Bronchial epithelial cell (primary cell): ENCODE results near the gene GFI1. TPM values are rescaled to one million over a fixed set of nuclear protein-coding genes. Genes with fewer than 3 reads are reported as not detected.

Experiments used
- DNase-seq: peaks from one replicate; pipeline ENCODE4 v3.0.0-alpha.2; 2010; ENCODE audit warnings: low read depth
- FAIRE-seq: peaks from 2 replicates; lab custom pipeline; 2011; peaks lifted over from hg19 to GRCh38; lab: Jason Lieb, UNC
- H3K27me3 ChIP-seq: 2 replicates; pipeline ENCODE4 v1.5.1; 2011; ENCODE audit warnings: low read length; ENCODE audit not compliant: control insufficient read depth, insufficient read depth
- H3K36me3 ChIP-seq: 2 replicates; pipeline ENCODE4 v1.5.1; 2011; ENCODE audit warnings: low read length; ENCODE audit not compliant: control insufficient read depth, insufficient read depth
- H3K4me3 ChIP-seq: 2 replicates; pipeline ENCODE4 v1.5.1; 2011; ENCODE audit warnings: mild to moderate bottlenecking, low read depth, low read length, control low read depth
- total RNA-seq: library from RNA; depleted of rRNA; stranded (reverse); fragments of >200 nt; gene quantifications from 2 replicates; pipeline ENCODE4 v1.2.1, GENCODE V29; 2014
- TF ChIP-seq, protein P1 (sequence below): IDR thresholded peaks from 2 replicates; pipeline ENCODE4 v1.5.1; 2011; ENCODE audit warnings: mild to moderate bottlenecking, moderate library complexity, low read length, control low read depth, inconsistent platforms; ENCODE audit not compliant: insufficient read depth, severe bottlenecking

The GFI1 gene
- total RNA-seq, 1 donor from 2014 or later: under 0.01 TPM

DNA sequence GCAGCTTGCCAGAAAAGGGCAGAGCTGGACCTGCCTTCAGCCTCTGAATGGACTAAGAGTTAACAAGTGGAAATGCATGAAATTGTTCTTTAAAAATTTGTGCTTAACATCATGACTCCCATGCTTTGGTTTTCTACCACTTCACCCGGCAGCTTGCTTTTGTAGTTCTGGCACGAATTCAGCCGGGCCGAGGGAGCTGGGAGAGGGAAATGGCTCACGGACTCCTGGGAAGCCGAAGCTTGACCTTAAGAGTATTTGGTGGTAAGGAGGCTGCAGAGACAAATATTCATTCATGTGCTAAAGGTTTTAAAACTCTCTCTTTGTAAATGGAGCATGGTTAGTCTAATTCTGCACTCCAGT is 17.2 kb upstream of the GFI1 start:
- FAIRE-seq: no peak
- H3K27me3 ChIP-seq: no peaks in the 10 kb centered on the region
- TF ChIP-seq, protein P1, sequence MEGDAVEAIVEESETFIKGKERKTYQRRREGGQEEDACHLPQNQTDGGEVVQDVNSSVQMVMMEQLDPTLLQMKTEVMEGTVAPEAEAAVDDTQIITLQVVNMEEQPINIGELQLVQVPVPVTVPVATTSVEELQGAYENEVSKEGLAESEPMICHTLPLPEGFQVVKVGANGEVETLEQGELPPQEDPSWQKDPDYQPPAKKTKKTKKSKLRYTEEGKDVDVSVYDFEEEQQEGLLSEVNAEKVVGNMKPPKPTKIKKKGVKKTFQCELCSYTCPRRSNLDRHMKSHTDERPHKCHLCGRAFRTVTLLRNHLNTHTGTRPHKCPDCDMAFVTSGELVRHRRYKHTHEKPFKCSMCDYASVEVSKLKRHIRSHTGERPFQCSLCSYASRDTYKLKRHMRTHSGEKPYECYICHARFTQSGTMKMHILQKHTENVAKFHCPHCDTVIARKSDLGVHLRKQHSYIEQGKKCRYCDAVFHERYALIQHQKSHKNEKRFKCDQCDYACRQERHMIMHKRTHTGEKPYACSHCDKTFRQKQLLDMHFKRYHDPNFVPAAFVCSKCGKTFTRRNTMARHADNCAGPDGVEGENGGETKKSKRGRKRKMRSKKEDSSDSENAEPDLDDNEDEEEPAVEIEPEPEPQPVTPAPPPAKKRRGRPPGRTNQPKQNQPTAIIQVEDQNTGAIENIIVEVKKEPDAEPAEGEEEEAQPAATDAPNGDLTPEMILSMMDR: no peak
- no peaks in the 10 kb centered on the region for H3K36me3 ChIP-seq
- DNase-seq: no peak
- no peak overlapping the region for H3K4me3 ChIP-seq

DNA sequence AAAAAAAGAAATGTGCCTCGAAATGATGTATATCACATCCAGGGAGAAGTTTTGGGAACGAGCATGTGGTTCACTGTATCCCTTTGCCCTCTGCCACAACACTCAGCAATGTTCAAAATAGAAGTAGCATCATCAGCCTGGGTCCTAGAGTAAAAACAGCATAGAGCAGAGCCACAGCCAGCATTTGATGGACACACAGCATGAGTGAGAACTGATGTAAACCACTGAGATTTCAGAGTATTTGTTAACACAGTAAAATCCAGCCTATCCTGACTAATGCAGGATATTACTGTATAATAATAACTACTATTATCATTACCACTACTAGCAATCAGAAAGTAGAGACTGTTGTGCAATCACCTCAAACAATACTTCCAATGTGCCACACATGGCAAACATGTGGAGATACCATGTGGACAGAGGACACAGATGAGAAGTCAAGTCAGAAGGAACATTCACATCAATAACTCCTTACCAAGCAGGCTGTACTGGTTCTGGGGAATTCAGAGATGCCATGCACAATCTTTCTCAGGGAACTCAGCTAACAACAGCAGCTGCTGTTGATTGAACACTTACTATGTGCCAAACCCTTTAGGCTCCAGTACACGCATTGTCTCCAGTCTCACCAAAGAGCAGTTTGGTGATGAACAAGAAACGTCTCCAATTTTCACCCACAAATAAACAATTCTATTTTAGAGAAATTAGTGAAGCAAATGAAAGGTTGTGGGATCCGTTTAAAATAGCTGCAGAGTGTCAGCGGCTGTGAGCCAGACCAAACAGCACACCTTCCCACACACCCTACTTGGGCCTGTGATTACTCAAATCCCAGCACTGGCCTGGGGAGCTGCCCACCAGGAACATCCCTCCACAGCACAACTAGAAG is 16.6 kb upstream of the GFI1 start:
- Histone ChIP-seq H3K4me3 (no peak overlapping the region), H3K27me3 (no peaks in the 10 kb centered on the region), H3K36me3 (no peaks in the 10 kb centered on the region)
- FAIRE-seq: no peak
- DNase-seq: no peak
- TF ChIP-seq, protein P1: no peak

DNA sequence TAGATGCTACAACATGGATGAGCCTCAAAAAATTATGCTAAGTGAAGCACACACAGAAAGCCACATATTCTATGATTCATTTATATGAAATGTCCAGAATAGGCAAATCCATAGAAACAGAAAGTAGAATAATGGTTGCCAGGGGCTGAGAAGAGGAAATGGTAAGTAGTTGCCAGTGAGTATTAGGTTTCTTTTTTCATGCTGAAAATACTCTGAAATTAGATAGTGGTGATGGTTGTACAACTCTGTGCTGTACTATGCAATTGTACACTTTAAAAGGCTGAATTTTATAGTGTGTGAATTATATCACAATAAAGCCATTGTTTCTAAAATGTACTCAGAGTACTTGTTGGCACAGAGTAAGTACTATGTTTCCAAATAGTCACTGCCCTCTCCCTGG is 15.5 kb upstream of the GFI1 start:
- FAIRE-seq: no peak
- TF ChIP-seq, protein P1: no peak
- no peaks in the 10 kb centered on the region for H3K36me3 ChIP-seq
- DNase-seq: no peak
- no peak overlapping the region for H3K4me3 ChIP-seq
- no peaks in the 10 kb centered on the region for H3K27me3 ChIP-seq

DNA sequence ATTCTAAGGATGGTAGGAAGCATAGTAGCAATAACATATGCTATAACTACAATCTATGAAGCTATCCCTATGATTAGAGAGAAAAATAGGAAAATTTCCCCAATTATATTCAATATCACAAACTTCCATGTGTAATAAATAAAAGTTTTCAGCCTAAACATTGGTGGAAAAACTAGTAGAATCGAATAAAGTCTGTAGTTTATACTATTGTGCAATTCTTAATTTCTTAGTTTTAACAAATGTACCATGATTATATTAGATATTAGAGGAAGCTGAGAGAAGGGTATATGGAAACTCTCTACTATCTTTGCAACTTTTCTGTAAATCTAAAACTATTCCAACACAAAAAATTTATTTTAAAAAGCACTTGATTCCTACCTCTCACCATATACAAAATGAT is 13.8 kb upstream of the GFI1 start:
- FAIRE-seq (no peak), DNase-seq (no peak)
- H3K36me3 ChIP-seq: no peaks in the 10 kb centered on the region
- H3K27me3 ChIP-seq: no peaks in the 10 kb centered on the region
- TF ChIP-seq, protein P1: no peak
- H3K4me3 ChIP-seq: no peak overlapping the region

DNA sequence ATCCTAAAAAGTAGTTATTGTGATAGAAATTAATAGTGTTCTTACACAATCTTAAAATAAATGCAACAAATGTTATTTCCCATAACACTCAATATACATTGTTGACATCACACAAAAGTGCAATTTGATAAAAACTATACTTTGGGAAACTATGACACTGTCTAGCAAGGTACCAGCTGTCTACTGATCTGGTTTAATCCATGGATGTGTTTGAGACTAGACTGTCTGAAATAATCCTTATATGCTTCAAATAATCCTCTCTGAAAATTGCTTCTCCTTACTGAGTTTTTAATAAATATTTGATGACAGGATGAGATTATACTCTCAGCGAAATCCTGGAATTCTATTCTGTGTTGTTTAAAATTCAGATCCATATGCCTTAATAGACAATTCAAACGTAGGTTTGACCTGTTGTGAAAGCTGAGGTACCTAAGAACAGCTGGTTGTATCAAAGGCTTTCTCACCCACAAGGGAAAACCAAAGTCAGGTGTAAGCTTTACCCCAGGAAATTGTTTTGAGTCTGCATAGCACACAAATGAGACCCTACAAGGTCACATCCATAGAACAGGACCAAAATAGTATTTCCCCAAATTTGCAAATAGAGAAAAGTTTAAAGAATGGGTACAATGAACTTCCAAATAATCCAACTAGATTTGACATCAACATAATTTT is 8.8 kb upstream of the GFI1 start:
- DNase-seq (no peak), FAIRE-seq (no peak)
- Histone ChIP-seq H3K36me3 (no peaks in the 10 kb centered on the region), H3K27me3 (no peaks in the 10 kb centered on the region), H3K4me3 (no peak overlapping the region)
- TF ChIP-seq, protein P1: no peak
